Type B pancreatic cell (in vitro differentiated cells): ENCODE measurements around the gene ATF7IP. TPM values are rescaled to one million over a fixed set of nuclear protein-coding genes. Genes with fewer than 3 reads are reported as not detected.

ENCODE experiments used
- DNase-seq: peaks from one replicate; pipeline ENCODE4 v3.0.0; 2021; ENCODE audit warnings: mixed read lengths; ENCODE audit not compliant: unreplicated experiment; ENCODE audit errors: extremely low spot score
- H3K27ac Mint-ChIP-seq: 2 replicates; pipeline ENCODE4 v1.8.0; 2021; ENCODE audit warnings: mild to moderate bottlenecking, mixed read lengths
- H3K27me3 Mint-ChIP-seq: 2 replicates; pipeline ENCODE4 v1.8.0; 2021; ENCODE audit warnings: mixed read lengths
- H3K36me3 Mint-ChIP-seq: 2 replicates; pipeline ENCODE4 v1.8.0; 2021; ENCODE audit warnings: mixed read lengths
- H3K4me1 Mint-ChIP-seq: one replicate; pipeline ENCODE4 v1.8.0; 2021; ENCODE audit warnings: mixed read lengths; ENCODE audit not compliant: unreplicated experiment
- H3K4me3 Mint-ChIP-seq: 2 replicates; pipeline ENCODE4 v1.8.0; 2021; ENCODE audit warnings: mild to moderate bottlenecking, mixed read lengths
- H3K9me3 Mint-ChIP-seq: 2 replicates; pipeline ENCODE4 v1.8.0; 2021; ENCODE audit warnings: mixed read lengths
- total RNA-seq: library from RNA; stranded (reverse); gene quantifications from 2 replicates; pipeline ENCODE4 v1.2.1, GENCODE V29; 2021; ENCODE audit warnings: low replicate concordance
- TF ChIP-seq, protein P1 (sequence below): fragments of 200-600 bp; sonication (generic); conservative IDR thresholded peaks from 2 replicates; pipeline ENCODE4 v1.5.0; 2021; ENCODE audit warnings: antibody characterized with exemption, mild to moderate bottlenecking

ATF7IP gene
- total RNA-seq, 1 donor from 2014 or later = 102 TPM

DNA sequence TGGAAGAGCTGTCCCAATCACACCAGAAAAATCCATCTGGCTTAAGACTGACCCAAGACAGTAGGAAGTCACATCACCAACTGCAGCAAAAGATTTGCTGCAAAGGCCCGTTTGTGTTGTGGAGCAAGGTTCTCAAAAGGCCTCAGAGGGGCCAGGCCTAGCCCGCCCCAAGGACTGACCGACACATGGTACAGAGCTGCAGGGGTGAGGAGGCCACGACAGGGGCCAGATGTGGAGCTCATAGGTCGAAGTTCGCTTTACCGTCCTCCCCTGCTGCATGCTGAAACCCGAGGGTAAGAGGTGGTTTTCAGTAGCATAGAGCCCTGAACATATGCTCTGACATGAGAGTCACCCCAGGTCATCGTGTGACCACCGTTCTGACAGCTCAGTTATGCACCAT, 166.7 kb downstream of the ATF7IP start:
- H3K27me3 Mint-ChIP-seq = no peaks in the 10 kb centered on the region
- TF ChIP-seq, protein P1, sequence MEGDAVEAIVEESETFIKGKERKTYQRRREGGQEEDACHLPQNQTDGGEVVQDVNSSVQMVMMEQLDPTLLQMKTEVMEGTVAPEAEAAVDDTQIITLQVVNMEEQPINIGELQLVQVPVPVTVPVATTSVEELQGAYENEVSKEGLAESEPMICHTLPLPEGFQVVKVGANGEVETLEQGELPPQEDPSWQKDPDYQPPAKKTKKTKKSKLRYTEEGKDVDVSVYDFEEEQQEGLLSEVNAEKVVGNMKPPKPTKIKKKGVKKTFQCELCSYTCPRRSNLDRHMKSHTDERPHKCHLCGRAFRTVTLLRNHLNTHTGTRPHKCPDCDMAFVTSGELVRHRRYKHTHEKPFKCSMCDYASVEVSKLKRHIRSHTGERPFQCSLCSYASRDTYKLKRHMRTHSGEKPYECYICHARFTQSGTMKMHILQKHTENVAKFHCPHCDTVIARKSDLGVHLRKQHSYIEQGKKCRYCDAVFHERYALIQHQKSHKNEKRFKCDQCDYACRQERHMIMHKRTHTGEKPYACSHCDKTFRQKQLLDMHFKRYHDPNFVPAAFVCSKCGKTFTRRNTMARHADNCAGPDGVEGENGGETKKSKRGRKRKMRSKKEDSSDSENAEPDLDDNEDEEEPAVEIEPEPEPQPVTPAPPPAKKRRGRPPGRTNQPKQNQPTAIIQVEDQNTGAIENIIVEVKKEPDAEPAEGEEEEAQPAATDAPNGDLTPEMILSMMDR = no peak
- no peak for DNase-seq
- no peaks in the 10 kb centered on the region for H3K9me3 Mint-ChIP-seq
- H3K4me1 Mint-ChIP-seq = no peaks in the 10 kb centered on the region
- H3K36me3 Mint-ChIP-seq = peaks cover 16% of the 10 kb centered on the region
- H3K27ac Mint-ChIP-seq = no peak overlapping the region
- H3K4me3 Mint-ChIP-seq = no peak overlapping the region

DNA sequence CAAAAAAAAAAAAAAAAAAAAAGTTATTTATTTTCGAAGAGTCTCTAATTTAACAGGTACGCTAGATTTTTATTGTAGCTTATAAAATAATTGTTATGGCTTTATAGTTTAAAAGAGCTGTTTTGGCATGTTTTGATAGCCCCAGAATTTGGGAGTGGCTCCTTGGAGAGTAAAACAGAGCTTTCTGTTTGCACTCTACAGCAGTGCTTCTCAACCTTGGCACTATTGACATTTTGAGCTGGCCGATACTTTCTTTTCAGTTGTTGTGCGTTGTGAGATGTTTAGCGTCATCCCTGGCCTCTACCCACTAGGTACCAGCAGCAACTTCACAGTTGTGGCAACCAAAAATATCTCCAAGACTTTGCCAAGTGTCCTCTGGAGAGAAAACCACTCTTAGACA, 171.6 kb downstream of the ATF7IP start:
- Mint-ChIP-seq H3K4me3 (no peak overlapping the region), H3K27me3 (no peaks in the 10 kb centered on the region), H3K36me3 (peaks cover 25% of the 10 kb centered on the region), H3K9me3 (peaks cover 3% of the 10 kb centered on the region), H3K27ac (no peak overlapping the region), H3K4me1 (no peaks in the 10 kb centered on the region)
- DNase-seq = no peak
- TF ChIP-seq, protein P1 = no peak

DNA sequence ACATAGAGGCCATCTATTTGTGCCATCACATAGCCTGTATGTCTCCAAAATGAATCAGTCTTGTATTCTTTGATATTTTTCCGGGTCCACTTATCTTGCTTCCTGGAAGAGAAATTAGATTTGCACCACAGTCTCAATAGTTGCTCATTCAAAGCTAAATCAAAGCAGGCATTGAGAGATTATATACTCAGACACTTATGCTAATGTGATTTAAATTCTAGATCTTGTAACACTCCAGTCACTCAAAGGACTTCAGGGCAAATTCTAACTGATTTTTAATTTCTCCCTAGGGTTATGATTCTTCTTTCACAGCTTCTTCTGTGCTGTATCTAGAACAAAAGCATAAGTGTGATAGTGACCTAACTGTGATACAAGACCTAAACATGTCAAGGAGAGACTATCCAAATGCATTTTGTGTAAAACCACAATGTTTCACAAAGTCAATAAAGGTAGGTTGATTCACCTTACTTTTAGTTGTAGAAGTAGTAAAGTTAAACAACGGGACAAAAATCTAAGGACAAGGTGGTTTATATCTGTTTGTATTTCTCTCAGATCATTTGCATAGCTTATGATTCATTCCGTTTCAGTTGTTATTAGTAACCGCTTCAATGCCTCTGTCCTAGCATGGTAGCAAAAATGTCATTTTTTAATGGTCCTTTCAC, 175.4 kb downstream of the ATF7IP start:
- no peak for DNase-seq
- peaks cover 8% of the 10 kb centered on the region for H3K9me3 Mint-ChIP-seq
- TF ChIP-seq, protein P1 = no peak
- no peaks in the 10 kb centered on the region for H3K4me1 Mint-ChIP-seq
- no peak overlapping the region for H3K27ac Mint-ChIP-seq
- no peak overlapping the region for H3K4me3 Mint-ChIP-seq
- no peaks in the 10 kb centered on the region for H3K27me3 Mint-ChIP-seq
- H3K36me3 Mint-ChIP-seq = peaks cover 18% of the 10 kb centered on the region

DNA sequence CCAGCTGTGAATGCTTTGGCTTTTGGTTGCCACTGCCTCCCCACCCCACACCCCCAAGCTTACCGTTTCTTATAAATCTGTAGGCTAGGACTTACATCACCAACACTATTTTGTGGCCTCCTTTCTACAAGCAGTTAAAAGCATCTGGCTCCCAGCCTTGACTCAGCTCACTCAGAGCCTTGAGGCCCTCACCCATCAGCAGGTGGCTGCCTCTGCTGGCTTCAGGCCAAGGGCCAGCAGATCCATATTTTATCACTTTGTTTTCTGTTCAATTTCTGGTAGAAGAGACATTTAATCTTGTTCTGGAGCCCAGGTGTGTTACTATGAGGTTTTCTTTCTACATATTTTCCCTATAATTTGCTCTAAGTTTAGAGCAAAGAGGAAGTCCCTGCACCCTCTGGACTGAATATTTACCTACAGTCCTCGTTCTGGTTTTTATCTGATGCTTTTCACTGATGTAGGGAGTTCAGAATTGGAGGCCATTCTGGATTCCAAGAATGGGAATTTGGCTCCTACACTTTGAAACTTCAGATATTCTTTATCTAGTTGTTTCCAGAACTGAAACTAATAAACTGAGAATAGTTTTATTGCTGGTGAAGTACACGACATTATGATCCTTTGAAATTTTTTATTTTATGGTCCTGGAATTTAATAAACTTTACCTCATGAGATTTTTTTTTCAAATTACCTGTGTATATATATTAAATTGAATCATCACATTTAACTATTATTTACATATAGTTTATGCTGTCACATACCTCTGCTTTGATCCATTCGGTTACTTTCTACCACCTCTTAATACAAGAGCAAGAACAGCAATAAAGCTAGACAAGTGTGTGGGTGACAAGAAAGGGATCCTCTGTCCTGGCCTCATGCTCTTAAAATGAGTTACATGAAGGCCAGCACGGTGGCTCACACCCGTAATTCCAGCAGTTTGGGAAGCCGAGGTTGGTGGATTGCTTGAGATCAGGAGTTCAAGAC, 180.0 kb downstream of the ATF7IP start:
- H3K9me3 Mint-ChIP-seq = peaks cover 8% of the 10 kb centered on the region
- TF ChIP-seq, protein P1 = no peak
- H3K4me3 Mint-ChIP-seq = no peak overlapping the region
- peaks cover 24% of the 10 kb centered on the region for H3K36me3 Mint-ChIP-seq
- DNase-seq = no peak
- H3K27me3 Mint-ChIP-seq = no peaks in the 10 kb centered on the region
- H3K27ac Mint-ChIP-seq = no peak overlapping the region
- H3K4me1 Mint-ChIP-seq = no peaks in the 10 kb centered on the region

DNA sequence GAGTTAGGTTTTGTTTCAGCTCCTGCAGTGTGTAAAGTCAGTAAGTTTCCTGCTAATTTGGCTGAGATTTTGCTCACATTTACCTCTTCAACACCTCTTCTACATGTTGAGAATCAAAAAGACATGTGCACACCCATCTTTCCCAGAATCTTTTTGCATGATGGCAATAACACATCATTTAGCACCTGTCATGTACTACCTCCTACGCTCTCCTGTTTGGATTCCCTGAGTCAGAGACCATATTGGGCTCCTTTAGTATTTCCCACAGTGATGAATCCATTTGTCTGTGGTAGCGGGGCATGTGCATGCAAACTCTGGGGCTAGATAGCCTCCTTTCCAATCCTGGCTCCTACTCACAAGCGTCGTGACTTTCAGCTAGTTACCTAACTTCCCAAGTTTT, 182.1 kb downstream of the ATF7IP start:
- peaks cover 18% of the 10 kb centered on the region for H3K36me3 Mint-ChIP-seq
- H3K4me3 Mint-ChIP-seq = no peak overlapping the region
- no peak overlapping the region for H3K27ac Mint-ChIP-seq
- peaks cover 8% of the 10 kb centered on the region for H3K9me3 Mint-ChIP-seq
- H3K4me1 Mint-ChIP-seq = no peaks in the 10 kb centered on the region
- DNase-seq = no peak
- TF ChIP-seq, protein P1 = no peak
- no peaks in the 10 kb centered on the region for H3K27me3 Mint-ChIP-seq
